ENCODE measurements around the gene KCTD21. TPM values are rescaled to one million over a fixed set of nuclear protein-coding genes. Genes with fewer than 3 reads are reported as not detected.

The KCTD21 gene
- total RNA-seq, 4 donors from 2014 or later, result 6.6 to 20.4 (median 8.7) TPM

- H3K36me3 ChIP-seq, result peaks cover 0 to 69% (median 0%) of the 10 kb centered on the region in 3 donors
- 98% methylated on average over 5 of the region's 5 CpGs for WGBS, 2 donors
- H3K9me3 ChIP-seq, result no peaks in the 10 kb centered on the region
- no peaks in the 10 kb centered on the region for H3K27me3 ChIP-seq
- H3K4me3 ChIP-seq, result no peak overlapping the region
- peaks cover 0 to 4% (median 0%) of the 10 kb centered on the region in 4 donors for H3K4me1 ChIP-seq
- no peak overlapping the region for H3K27ac ChIP-seq
- DNase-seq (ENCODE audit: low spot score in 2 of 2), result no peak
- no peak for TF ChIP-seq EP300 (IDR thresholded peaks at IDR 0.05)
These were observed 11.2 kb upstream of the KCTD21 start for GRCh38 chr11:78199653-78200015.

GRCh38 chr11:78199015-78199652 lies 10.7 kb upstream of the KCTD21 start:
- peaks cover 0 to 4% (median 0%) of the 10 kb centered on the region in 4 donors for H3K4me1 ChIP-seq
- peaks cover 0 to 69% (median 0%) of the 10 kb centered on the region in 3 donors for H3K36me3 ChIP-seq
- H3K27me3 ChIP-seq, result no peaks in the 10 kb centered on the region
- no peak for DNase-seq (ENCODE audit: low spot score in 2 of 2)
- H3K4me3 ChIP-seq, result no peak overlapping the region
- H3K9me3 ChIP-seq, result no peaks in the 10 kb centered on the region
- no peak for TF ChIP-seq EP300 (IDR thresholded peaks at IDR 0.05)
- WGBS, 2 donors, result 95% methylated on average over 6 of the region's 6 CpGs
- no peak overlapping the region for H3K27ac ChIP-seq

DNA sequence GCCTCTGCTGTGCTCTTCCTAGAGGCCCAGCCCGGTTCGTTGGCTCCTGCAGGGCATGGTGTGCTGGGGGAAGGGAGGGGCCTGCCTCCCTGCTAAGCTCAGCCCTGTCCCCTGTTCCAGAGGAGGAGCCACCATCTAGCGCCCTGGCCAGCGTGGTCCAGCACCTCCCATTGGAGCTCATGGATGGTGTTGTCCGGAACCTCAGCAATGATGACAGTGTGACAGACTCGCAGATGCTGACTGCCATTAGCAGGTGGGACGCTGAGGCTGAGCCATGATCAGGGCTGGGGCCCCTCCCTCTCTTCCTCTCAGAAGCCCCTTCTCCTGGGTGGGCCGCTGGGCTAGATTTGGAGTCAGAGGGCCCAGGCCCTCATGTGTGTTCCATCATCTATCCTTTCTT lies 9.4 kb upstream of the KCTD21 start:
- Histone ChIP-seq H3K9me3 (no peaks in the 10 kb centered on the region), H3K4me1 (peaks cover 0 to 12% (median under 1%) of the 10 kb centered on the region in 4 donors), H3K27ac (no peak overlapping the region), H3K36me3 (peaks cover 0 to 60% (median 0%) of the 10 kb centered on the region in 3 donors), H3K27me3 (no peaks in the 10 kb centered on the region), H3K4me3 (no peak overlapping the region)
- no peak for DNase-seq (ENCODE audit: low spot score in 2 of 2)
- TF ChIP-seq, protein P1, sequence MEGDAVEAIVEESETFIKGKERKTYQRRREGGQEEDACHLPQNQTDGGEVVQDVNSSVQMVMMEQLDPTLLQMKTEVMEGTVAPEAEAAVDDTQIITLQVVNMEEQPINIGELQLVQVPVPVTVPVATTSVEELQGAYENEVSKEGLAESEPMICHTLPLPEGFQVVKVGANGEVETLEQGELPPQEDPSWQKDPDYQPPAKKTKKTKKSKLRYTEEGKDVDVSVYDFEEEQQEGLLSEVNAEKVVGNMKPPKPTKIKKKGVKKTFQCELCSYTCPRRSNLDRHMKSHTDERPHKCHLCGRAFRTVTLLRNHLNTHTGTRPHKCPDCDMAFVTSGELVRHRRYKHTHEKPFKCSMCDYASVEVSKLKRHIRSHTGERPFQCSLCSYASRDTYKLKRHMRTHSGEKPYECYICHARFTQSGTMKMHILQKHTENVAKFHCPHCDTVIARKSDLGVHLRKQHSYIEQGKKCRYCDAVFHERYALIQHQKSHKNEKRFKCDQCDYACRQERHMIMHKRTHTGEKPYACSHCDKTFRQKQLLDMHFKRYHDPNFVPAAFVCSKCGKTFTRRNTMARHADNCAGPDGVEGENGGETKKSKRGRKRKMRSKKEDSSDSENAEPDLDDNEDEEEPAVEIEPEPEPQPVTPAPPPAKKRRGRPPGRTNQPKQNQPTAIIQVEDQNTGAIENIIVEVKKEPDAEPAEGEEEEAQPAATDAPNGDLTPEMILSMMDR (IDR thresholded peaks at IDR 0.05), result no peak
- TF ChIP-seq POLR2A (IDR thresholded peaks at IDR 0.05) (no peak), EP300 (IDR thresholded peaks at IDR 0.05) (no peak)
- 78 to 92% methylated on average over 7 to 8 of the region's 8 CpGs for WGBS, 2 donors

- Histone ChIP-seq H3K9me3 (no peaks in the 10 kb centered on the region), H3K36me3 (peaks cover 0 to 51% (median 0%) of the 10 kb centered on the region in 3 donors), H3K4me3 (no peak overlapping the region), H3K27me3 (no peaks in the 10 kb centered on the region), H3K4me1 (peaks cover 0 to 20% (median 5%) of the 10 kb centered on the region in 4 donors), H3K27ac (no peak overlapping the region)
- no peak for TF ChIP-seq EP300 (IDR thresholded peaks at IDR 0.05)
- TF ChIP-seq POLR2A (IDR thresholded peaks at IDR 0.05), result no peak
- TF ChIP-seq, protein P1 (IDR thresholded peaks at IDR 0.05), result no peak
- DNase-seq (ENCODE audit: low spot score in 2 of 2), result no peak
- 88 to 92% methylated on average over 9 to 26 of the region's 40 CpGs for WGBS, 2 donors
These were observed 8.2 kb upstream of the KCTD21 start for GRCh38 chr11:78196661-78197091.

- peaks cover 0 to 45% (median 0%) of the 10 kb centered on the region in 3 donors for H3K36me3 ChIP-seq
- H3K4me3 ChIP-seq, result no peak overlapping the region
- H3K27me3 ChIP-seq, result no peaks in the 10 kb centered on the region
- no peaks in the 10 kb centered on the region for H3K9me3 ChIP-seq
- 64 to 70% methylated on average over 10 to 34 of the region's 60 CpGs for WGBS, 2 donors
- peaks cover 0 to 20% (median 5%) of the 10 kb centered on the region in 4 donors for H3K4me1 ChIP-seq
- TF ChIP-seq, protein P1 (IDR thresholded peaks at IDR 0.05), result no peak
- DNase-seq (ENCODE audit: low spot score in 2 of 2), result no peak
- no peak overlapping the region for H3K27ac ChIP-seq
These were observed 7.6 kb upstream of the KCTD21 start for GRCh38 chr11:78195917-78196560.

DNA sequence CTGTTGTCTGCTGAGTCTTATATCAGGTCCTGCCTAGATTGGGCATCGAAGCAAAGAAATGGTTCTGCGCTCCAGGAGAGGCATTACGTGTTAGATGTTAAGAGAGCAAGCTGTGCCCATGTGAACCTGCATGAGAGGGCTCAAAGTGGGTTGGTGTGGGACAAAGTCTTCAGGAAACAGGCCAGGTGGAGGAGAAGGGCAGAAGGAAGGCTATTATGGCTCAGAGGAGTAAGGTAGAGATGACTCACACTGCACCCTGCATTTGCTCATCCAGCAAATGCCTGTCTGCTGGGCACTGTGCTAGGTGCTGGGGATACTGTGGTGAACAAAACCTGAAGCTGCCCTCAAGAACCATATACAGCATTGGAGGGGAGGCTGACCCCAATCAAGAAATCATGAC lies 6.1 kb upstream of the KCTD21 start:
- Histone ChIP-seq H3K36me3 (peaks cover 0 to 29% (median 0%) of the 10 kb centered on the region in 3 donors), H3K4me1 (peaks cover 0 to 36% (median 11%) of the 10 kb centered on the region in 4 donors), H3K27ac (no peak overlapping the region), H3K4me3 (no peak overlapping the region), H3K9me3 (no peaks in the 10 kb centered on the region), H3K27me3 (no peaks in the 10 kb centered on the region)
- no peak for DNase-seq (ENCODE audit: low spot score in 2 of 2)
- TF ChIP-seq POLR2A (IDR thresholded peaks at IDR 0.05), result no peak
- TF ChIP-seq, protein P1 (IDR thresholded peaks at IDR 0.05), result no peak
- TF ChIP-seq EP300 (IDR thresholded peaks at IDR 0.05), result no peak
- WGBS, 2 donors, result 93 to 95% methylated on average over 3 of the region's 3 CpGs

Measured in tibial nerve (tissue), 4 donors.